ENCODE results near the gene CFHR1. TPM values are rescaled to one million over a fixed set of nuclear protein-coding genes. Genes with fewer than 3 reads are reported as not detected.
"Not testable (repeated sequence)": the region's sequence is repeated elsewhere in the genome, so short reads cannot be mapped to it uniquely, and the experiment has no call there.

The CFHR1 gene
- total and polyA plus RNA-seq, 11 donors: 0.29 TPM; not detected in 10

- no peaks in the 10 kb centered on the region for H3K4me1 ChIP-seq
- no peaks in the 10 kb centered on the region for H3K27me3 ChIP-seq
- intact Hi-C loops (cut with DNase I): no loop called here
- no peak overlapping the region for H3K4me3 ChIP-seq
- TF ChIP-seq POLR2A (IDR thresholded peaks at IDR 0.05) (no peak), CTCF (IDR thresholded peaks at IDR 0.05) (no peak)
- WGBS, 4 donors: 75 to 88% (median 81%) methylated on average over 7 to 22 of the region's 22 CpGs
- H3K9me3 ChIP-seq: no peaks in the 10 kb centered on the region
- no peaks in the 10 kb centered on the region for H3K36me3 ChIP-seq
- peak in 1 of 5 donors; percentile 54 for DNase-seq
- no peak for ATAC-seq
- H3K27ac ChIP-seq: no peak overlapping the region
These were observed 10.8 kb upstream of the CFHR1 start for GRCh38 chr1:196808529-196809235.

- ATAC-seq; H3K4me3 ChIP-seq; H3K27me3 ChIP-seq; H3K36me3 ChIP-seq; H3K4me1 ChIP-seq; DNase-seq; intact Hi-C loops (cut with DNase I); H3K27ac ChIP-seq; H3K9me3 ChIP-seq: not testable (repeated sequence)
- WGBS, 4 donors: 40 to 86% (median 63%) methylated on average over 2 to 6 of the region's 6 CpGs
These were observed 2.1 kb upstream of the CFHR1 start for GRCh38 chr1:196817442-196817841.

- H3K36me3 ChIP-seq; H3K9me3 ChIP-seq; ATAC-seq; H3K4me3 ChIP-seq; intact Hi-C loops (cut with DNase I); H3K4me1 ChIP-seq; H3K27ac ChIP-seq; DNase-seq: not testable (repeated sequence)
- WGBS, 4 donors: 1 to 5% (median 3%) methylated on average over 4 of the region's 4 CpGs
- TF ChIP-seq CTCF (IDR thresholded peaks at IDR 0.05): peak in 4 of 12 donors; percentile 8 to 55 (median 30)
- peaks cover 0 to 15% (median 0%) of the 10 kb centered on the region in 9 donors for H3K27me3 ChIP-seq
These were observed 8.3 kb downstream of the CFHR1 start for GRCh38 chr1:196827860-196828259.

GRCh38 chr1:196849613-196850492 lies 30.3 kb downstream of the CFHR1 start:
- not testable (repeated sequence) for H3K27me3 ChIP-seq, H3K27ac ChIP-seq, H3K9me3 ChIP-seq, H3K36me3 ChIP-seq, H3K4me3 ChIP-seq, DNase-seq, H3K4me1 ChIP-seq, ATAC-seq
- 71 to 84% (median 78%) methylated on average over 2 to 4 of the region's 4 CpGs for WGBS, 4 donors
- intact Hi-C loops (cut with DNase I): loop anchor here in 1 of 10 donors (10.0 kb wide), 1 partner anchor 85 kb away; no protein-coding TSS in a partner anchor

GRCh38 chr1:196856053-196856452 lies 36.5 kb downstream of the CFHR1 start:
- no peak for DNase-seq
- no peak overlapping the region for H3K27ac ChIP-seq
- TF ChIP-seq POLR2A (IDR thresholded peaks at IDR 0.05) (no peak), CTCF (IDR thresholded peaks at IDR 0.05) (no peak)
- no peak for ATAC-seq
- no peaks in the 10 kb centered on the region for H3K4me1 ChIP-seq
- H3K36me3 ChIP-seq: no peaks in the 10 kb centered on the region
- H3K27me3 ChIP-seq: no peaks in the 10 kb centered on the region
- intact Hi-C loops (cut with DNase I): no loop called here
- no peaks in the 10 kb centered on the region for H3K9me3 ChIP-seq
- 80 to 91% (median 89%) methylated on average over 6 of the region's 6 CpGs for WGBS, 4 donors
- no peak overlapping the region for H3K4me3 ChIP-seq
